C4-2B (cell line): ENCODE results near the gene ID2.

Experiments
- H3K27ac ChIP-seq: fragments of 450-650 bp; 2 replicates; pipeline ENCODE4 v1.5.1; 2017
- CTCF ChIP-seq: fragments of 450-650 bp; conservative IDR thresholded peaks from 2 replicates; pipeline ENCODE4 v1.5.1; 2017; ENCODE audit warnings: mild to moderate bottlenecking
- ZFX ChIP-seq: fragments of 450-650 bp; IDR thresholded peaks from 2 replicates; pipeline ENCODE4 v1.6.1; 2017

The ID2 gene

GRCh38 chr2:8648441-8649213 lies 33.2 kb upstream of the ID2 start:
- TF ChIP-seq ZFX: no peak
- no peak for TF ChIP-seq CTCF
- H3K27ac ChIP-seq: no peak overlapping the region

- TF ChIP-seq CTCF: no peak
- no peak for TF ChIP-seq ZFX
- H3K27ac ChIP-seq: no peak overlapping the region
These were observed 32.1 kb upstream of the ID2 start for GRCh38 chr2:8649718-8650117.

GRCh38 chr2:8650256-8650655 lies 31.6 kb upstream of the ID2 start:
- H3K27ac ChIP-seq: no peak overlapping the region
- no peak for TF ChIP-seq CTCF
- TF ChIP-seq ZFX: no peak

GRCh38 chr2:8652774-8653426 lies 29.0 kb upstream of the ID2 start:
- TF ChIP-seq ZFX (no peak), CTCF (no peak)
- no peak overlapping the region for H3K27ac ChIP-seq

- TF ChIP-seq CTCF: no peak
- TF ChIP-seq ZFX: no peak
- H3K27ac ChIP-seq: no peak overlapping the region
These were observed 28.4 kb upstream of the ID2 start for GRCh38 chr2:8653485-8653884.

- TF ChIP-seq ZFX: no peak
- H3K27ac ChIP-seq: no peak overlapping the region
These were observed 27.8 kb upstream of the ID2 start for GRCh38 chr2:8654041-8654440.

GRCh38 chr2:8654483-8654882 lies 27.4 kb upstream of the ID2 start:
- TF ChIP-seq CTCF (no peak), ZFX (no peak)

More at GRCh38 chr2:8654483-8654882, 27.4 kb upstream of the ID2 start:
- H3K27ac ChIP-seq: no peak overlapping the region
